ENCODE measurements around the gene SLAIN1.

SLAIN1 gene

DNA sequence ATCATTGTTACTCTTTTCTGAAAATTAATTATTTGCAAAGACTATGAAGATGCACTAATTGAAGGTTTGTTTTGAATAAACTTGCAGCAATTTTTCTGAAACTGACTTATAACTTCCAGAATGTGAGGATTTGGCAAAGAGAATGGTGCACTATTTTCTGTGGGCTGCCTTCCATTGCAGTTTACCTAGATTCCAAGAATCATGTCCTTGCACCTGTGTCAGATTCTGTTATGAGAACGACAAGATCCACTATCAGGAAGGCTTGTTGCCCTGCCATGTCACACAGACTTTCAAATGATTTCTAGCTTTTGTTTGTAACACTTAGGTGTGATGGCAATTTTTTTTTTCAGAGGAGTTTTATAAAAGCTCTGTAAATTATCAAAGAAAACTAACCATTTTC, 5.6 kb upstream of the SLAIN1 start:
- TF ChIP-seq, protein P1, sequence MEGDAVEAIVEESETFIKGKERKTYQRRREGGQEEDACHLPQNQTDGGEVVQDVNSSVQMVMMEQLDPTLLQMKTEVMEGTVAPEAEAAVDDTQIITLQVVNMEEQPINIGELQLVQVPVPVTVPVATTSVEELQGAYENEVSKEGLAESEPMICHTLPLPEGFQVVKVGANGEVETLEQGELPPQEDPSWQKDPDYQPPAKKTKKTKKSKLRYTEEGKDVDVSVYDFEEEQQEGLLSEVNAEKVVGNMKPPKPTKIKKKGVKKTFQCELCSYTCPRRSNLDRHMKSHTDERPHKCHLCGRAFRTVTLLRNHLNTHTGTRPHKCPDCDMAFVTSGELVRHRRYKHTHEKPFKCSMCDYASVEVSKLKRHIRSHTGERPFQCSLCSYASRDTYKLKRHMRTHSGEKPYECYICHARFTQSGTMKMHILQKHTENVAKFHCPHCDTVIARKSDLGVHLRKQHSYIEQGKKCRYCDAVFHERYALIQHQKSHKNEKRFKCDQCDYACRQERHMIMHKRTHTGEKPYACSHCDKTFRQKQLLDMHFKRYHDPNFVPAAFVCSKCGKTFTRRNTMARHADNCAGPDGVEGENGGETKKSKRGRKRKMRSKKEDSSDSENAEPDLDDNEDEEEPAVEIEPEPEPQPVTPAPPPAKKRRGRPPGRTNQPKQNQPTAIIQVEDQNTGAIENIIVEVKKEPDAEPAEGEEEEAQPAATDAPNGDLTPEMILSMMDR (IDR thresholded peaks at IDR 0.05): no peak

DNA sequence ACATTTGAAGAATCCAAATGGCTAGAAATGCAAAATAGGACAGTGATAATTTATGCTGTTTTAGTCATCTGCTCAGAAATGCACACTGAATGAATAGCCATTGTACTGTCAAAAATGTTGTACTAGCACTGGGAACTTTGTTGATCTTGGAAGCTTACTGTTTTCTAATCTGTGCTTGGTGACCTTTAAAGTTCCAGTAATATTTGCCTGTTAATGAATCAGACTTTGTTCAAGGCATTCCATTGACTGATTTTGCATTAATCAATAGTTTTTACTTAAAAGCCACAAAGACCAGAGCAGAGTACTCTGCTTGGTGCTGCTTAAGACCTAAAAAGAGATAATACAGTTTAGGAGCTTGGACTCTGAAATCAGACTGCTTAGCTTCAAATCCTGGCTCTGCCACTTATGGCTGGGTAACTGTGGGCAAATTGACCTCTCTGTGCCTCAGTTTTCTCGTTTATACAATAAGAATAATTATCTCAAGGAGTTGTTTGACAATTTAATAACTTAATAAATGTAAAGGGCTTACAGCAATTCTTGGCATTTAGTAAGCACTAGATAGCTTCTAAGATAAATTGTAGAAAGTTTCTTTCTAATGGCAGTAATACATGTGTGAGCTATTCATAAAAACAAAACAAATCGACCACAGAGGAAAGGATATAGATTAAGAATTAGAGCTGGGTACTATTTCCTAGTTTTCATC, 4.6 kb upstream of the SLAIN1 start:
- TF ChIP-seq, protein P1 (IDR thresholded peaks at IDR 0.05): no peak

DNA sequence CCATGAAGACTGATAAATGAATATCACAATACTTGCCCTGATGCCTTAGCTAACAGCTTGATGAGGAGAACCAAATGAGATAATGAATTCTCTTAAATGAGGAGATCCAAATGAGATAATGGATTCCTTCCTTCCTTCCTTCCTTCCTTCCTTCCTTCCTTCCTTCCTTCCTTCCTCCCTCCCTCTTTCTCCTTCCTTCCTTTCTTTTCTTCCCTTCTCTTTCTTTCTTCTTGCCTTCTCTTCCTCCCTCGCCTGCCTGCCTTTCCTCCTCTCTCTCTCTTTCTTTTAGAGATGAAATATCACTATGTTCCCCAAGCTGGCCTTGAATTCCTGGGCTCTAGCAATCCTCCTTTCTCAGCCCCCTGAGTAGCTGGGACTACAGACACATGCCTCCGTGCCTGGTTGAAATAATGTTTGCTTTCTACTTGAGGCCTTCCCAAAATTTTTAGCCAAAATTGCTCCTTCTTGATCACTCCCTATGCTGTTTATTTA, 4.0 kb upstream of the SLAIN1 start:
- TF ChIP-seq, protein P1 (IDR thresholded peaks at IDR 0.05): no peak

DNA sequence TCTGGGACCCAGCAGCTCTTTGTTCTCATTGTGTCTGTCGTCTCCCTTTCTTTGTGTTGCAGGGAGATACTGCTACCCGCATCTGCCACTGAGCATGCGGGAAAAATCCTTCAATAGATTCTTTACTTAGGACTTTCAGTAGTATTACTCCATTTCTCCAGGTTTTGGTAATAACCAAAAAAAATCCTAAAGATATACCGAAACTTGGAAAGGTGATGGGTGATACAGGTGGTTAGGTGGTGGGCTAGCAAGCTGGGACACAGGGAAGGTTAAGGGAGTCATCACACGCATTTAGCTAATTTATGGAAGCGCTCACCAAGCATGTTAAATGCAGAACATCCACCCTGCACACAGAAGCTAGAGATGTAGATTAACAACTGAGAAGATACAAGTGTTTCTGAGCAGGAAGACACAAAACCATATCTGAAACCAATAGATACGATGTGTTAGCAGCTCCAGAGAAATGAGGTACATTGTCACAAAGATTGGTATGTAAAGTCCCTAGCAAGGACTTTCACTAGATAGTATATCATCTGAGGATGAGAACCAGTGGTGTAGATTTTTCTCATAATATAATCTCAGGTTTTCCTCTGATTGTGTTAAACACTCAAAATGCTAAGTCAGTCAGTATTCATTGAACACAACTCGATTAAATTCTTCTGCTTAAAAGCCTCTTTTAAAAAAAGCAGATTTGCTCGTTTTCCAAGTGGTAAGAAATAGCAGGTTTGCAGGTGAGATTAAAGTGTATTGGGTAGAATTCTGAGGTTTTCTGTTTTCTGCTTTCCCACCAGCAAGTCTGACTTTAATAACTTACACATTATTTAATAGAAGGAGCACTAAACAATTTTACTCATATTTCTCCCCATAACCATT, 1.2 kb upstream of the SLAIN1 start:
- TF ChIP-seq, protein P1 (IDR thresholded peaks at IDR 0.05): no peak

DNA sequence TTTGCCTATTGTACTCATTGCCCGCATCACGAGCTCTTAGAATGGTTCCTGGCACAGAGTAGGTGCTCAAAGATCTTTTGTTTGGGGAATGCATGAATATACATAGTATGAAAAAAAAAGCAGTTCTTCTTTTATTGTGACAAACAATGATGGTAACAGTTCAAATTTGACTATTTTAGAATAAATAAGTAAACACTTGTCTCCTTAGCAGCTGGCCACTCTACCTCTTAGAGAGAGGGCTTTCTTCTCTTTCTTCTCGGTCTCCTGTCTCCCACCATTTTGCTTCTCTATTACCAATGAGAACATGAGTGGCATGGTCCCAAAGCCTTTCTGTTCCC, 639 bp upstream of the SLAIN1 start:
- TF ChIP-seq, protein P1 (IDR thresholded peaks at IDR 0.05): no peak

DNA sequence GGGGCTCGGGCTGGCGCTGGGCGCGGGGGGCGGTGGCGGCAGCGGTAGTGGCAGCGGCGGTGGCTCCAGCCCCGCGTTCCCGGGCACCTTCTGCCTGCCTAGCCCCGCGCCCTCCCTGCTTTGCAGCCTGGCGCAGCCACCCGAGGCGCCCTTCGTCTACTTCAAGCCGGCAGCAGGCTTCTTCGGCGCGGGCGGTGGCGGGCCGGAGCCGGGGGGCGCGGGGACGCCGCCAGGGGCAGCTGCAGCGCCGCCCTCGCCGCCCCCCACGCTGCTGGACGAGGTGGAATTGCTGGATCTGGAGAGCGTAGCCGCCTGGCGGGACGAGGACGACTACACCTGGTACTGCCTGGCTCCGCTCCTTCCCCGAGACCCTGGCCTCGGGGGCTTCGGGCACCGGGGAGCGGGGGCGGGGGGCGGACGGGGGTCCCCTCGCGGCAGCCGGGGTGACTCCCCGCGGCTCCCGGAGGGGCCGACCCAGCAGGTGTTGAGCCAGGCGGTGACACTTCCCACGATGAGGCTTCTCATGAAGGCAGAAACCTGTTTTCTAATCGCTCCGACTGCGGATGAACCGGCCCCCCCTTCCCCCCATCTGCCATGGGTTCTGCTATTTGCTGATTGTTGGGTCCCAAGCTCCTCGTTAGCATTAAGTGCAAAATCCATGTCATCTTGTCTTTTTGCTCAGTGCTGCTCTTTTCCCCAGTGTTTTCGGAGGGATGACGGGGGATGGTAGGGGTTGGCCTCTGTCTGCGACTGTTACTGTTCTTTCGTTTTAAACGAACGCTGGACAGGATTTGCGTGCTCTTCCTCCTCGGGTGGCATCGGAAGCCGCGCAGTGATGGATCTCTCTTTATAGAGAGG, 943 bp downstream of the SLAIN1 start:
- TF ChIP-seq, protein P1 (IDR thresholded peaks at IDR 0.05): 0 out of 2 replicates have a peak, but pooled peaks have one; percentile 25

DNA sequence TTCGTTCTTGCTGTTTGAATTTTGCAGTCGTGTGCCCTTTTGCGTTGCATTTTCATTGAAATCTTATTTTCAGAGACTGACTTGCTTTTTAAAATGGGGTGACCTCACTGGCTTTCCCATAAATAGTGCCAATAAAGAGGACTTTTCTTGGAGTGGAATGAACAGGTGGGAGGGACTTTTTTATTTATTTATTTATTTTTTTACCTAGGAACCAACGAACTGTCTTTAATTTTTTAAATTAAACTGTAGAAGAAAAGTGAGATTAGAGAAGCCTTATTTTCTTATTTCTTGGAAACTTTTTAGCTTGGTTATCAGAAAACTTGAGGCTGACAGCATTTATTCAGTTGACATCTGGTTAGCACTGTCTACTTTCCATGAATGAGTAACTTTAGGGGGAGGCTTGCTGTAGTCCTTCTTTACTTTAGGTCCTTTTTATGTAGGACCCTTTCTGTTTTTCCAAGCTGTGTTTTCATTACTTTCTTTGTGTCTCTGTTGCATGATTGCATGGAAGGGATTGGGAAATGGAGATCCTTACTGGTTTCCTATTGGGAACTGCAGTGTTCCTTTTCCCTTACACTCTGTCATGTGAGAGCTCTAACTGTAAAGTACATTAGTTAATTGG, 1.7 kb downstream of the SLAIN1 start:
- TF ChIP-seq, protein P1 (IDR thresholded peaks at IDR 0.05): no peak
